WI38 (cell line): Measurements from ENCODE around the gene TTC28.

Experiments
- H3K4me3 ChIP-seq: 2 replicates; pipeline ENCODE4 v1.5.1; 2011; ENCODE audit warnings: low read depth, mild to moderate bottlenecking, control low read depth, low read length
- TF ChIP-seq, protein P1 (sequence below): IDR thresholded peaks from 2 replicates; pipeline ENCODE4 v1.5.1; 2012; ENCODE audit warnings: low read depth, mild to moderate bottlenecking, control low read depth, low read length

TTC28 gene

DNA sequence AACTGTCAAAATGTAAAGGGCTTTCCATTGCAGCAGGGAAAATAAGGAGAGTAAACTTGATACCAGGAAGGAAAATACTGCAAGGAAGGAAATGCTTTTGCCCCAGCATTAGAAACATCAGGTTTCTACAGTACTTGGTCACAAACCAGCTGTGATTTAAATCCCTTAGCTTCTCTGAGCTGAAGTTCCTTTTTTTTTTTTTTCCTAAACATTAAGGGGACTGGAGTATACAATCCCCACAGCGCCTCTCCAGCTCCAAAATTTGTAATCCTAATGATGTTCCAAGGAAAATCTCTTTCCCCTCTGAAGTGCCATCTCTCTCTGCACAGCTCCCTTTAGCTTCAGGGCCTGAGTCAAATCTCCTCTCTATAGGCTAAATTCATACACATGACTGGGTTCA is 540.1 kb downstream of the TTC28 start:
- no peak overlapping the region for H3K4me3 ChIP-seq
- TF ChIP-seq, protein P1, sequence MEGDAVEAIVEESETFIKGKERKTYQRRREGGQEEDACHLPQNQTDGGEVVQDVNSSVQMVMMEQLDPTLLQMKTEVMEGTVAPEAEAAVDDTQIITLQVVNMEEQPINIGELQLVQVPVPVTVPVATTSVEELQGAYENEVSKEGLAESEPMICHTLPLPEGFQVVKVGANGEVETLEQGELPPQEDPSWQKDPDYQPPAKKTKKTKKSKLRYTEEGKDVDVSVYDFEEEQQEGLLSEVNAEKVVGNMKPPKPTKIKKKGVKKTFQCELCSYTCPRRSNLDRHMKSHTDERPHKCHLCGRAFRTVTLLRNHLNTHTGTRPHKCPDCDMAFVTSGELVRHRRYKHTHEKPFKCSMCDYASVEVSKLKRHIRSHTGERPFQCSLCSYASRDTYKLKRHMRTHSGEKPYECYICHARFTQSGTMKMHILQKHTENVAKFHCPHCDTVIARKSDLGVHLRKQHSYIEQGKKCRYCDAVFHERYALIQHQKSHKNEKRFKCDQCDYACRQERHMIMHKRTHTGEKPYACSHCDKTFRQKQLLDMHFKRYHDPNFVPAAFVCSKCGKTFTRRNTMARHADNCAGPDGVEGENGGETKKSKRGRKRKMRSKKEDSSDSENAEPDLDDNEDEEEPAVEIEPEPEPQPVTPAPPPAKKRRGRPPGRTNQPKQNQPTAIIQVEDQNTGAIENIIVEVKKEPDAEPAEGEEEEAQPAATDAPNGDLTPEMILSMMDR = no peak

DNA sequence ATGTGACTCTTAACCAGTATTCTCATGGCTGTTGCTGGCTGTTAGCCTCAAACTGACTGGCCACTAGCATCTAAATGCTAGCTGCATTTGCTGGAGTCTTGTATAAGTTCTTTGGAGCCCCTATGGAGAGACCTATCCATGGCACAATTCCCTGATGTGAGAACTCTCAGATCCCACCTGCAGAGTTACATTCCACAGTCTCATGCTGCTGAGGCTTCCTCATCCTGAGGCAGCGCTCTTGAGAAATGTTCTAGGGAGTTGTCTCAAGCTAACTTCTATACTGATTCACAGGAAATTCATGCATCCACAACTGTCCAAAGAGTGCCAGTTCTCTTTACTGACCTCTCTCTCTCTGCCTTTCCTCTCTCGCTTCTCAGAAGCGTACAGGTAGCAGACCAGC is 542.6 kb downstream of the TTC28 start:
- TF ChIP-seq, protein P1 = no peak
- H3K4me3 ChIP-seq = no peak overlapping the region

DNA sequence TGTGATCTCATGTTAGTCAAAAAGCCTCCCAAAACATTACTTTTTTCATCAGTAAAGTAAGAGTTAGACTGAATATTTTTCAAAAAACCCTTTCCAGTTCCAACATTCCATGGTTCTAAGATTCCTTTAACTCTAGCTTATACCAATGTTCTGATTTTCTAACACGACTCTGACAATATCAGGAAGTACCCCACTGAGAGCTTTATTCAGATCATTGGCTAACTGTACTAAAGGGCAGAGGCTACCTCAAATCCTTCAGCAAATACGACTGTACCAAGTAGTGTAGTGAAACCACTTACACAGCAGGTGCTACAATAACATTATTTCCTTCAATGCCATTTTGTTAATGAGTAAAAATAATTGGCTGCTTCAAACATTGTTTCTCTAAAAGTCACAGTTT is 547.2 kb downstream of the TTC28 start:
- no peak overlapping the region for H3K4me3 ChIP-seq
- TF ChIP-seq, protein P1 = no peak

DNA sequence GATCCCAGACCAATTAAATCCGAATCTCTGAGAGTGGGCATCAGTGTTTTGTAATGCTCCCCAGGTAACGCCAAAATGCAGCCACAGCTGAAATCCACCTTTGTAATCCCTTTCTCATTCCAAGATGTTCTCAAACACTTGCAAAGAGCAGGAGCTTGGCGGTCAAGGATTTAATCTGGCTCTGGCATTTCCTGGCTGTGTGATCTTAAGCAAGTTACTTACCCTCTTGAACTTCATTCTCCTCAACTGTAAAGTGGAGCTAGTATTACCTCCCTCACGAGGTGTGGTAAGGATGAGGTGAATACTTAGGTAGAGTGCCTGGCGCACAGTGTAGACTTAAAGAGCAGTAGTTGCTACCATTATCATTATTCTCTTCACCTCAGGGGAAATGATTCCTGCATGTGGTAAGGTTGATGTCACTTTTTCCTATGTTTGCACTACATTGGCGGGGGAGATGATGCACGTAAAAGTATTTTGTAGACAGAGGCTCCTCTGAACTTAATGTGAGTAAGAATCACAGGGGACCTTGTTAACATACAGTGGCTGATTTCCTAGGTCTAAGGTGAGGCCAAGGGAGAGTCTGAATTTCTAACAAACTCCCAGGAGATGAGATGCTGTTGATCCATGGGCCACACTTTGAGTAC is 550.2 kb downstream of the TTC28 start:
- TF ChIP-seq, protein P1 = no peak
- no peak overlapping the region for H3K4me3 ChIP-seq

DNA sequence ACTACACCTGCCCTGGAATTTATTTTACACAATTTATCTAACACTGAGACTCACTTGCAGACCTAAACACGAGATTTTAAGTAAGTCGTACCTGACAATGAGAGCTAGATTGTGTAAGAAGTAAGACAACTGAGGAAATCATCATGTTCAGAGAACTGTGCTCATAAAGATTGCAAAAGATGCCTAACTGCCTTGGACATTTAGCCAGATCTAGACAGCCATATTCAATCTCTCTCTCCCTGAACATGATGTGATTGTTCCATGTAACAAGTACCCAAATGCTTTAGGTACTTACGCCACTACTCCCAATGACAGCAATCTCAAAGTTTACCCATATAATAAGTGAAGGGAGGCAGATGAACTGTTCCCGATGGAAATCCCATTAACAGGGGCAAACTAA is 550.8 kb downstream of the TTC28 start:
- no peak overlapping the region for H3K4me3 ChIP-seq
- TF ChIP-seq, protein P1 = no peak

DNA sequence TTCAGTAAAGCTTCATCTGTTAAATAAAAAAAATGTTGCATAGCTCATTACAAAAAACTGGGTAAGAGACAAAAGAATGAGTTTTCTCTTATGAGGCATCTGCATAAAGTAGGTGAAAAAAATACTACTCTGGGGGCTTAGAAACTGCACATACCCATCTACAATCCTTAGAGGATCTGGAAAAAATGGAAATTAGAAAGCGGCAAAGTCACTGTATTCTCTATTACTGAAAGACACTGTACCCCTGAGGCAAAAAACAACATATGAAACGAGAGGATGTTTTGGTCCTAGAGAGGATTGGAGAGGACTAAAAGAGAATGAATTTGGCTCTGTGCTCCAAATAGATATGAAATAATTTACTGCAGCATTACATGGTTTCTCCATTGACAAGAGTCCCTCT is 553.8 kb downstream of the TTC28 start:
- TF ChIP-seq, protein P1 = no peak
- no peak overlapping the region for H3K4me3 ChIP-seq

DNA sequence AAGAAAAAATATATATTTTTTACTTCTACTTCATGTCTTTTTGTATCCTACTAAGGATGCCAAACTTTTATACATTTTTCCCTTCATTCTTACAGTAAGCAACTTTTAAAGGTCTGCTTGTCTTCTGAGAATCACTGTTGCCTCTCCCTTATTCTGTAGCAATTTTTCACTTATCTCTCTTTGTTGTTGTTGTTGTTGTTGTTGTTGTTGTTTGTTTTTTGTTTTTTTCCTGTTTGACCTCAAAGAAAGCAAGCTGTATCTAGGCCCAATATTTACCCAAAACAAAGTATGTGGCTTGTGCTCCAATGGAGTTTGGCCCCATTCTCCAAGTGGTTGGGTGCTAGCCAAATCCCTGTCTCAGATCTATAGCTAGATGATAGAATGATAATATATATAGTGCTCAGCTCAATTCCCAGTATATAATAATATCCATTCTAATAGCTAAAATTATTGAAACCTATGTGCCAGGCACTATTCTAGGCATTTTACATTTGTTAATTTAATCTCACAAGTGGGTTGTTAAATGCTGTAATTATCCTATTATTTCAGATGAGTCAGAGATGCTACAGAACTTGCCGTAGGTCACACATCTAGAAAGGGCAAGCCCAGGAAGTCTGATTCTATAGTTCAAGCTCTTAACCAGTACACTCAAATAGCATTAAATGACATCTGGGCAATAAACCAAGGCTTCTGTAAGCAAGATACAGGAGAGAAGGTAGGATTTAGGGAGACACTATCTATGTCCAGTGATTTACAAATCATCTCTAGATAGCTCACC is 555.5 kb downstream of the TTC28 start:
- TF ChIP-seq, protein P1 = no peak
- H3K4me3 ChIP-seq = no peak overlapping the region
